HFFc6 (cell line): ENCODE results near the gene CHST11. TPM values are rescaled to one million over a fixed set of nuclear protein-coding genes. Genes with fewer than 3 reads are reported as not detected.

Experiments
- DNase-seq: peaks from one replicate; pipeline ENCODE4 v3.0.0-alpha.2; 2018
- H3K27ac Mint-ChIP-seq: 2 replicates; pipeline ENCODE4 v1.8.0; 2020; ENCODE audit warnings: mild to moderate bottlenecking, mixed read lengths
- H3K27me3 Mint-ChIP-seq: 2 replicates; pipeline ENCODE4 v1.8.0; 2021; ENCODE audit warnings: mild to moderate bottlenecking, moderate library complexity, mixed read lengths; ENCODE audit not compliant: insufficient read depth
- H3K36me3 Mint-ChIP-seq: 2 replicates; pipeline ENCODE4 v1.8.0; 2021; ENCODE audit warnings: low read depth, mixed read lengths
- H3K4me1 Mint-ChIP-seq: 2 replicates; pipeline ENCODE4 v1.8.0; 2020; ENCODE audit warnings: low read depth, mixed read lengths
- H3K4me3 Mint-ChIP-seq: 2 replicates; pipeline ENCODE4 v1.8.0; 2020; ENCODE audit warnings: mild to moderate bottlenecking, moderate library complexity, mixed read lengths
- H3K9me3 Mint-ChIP-seq: 2 replicates; pipeline ENCODE4 v1.8.0; 2020; ENCODE audit warnings: mild to moderate bottlenecking, mixed read lengths
- total RNA-seq, 6 experiments: library from RNA; stranded (reverse); fragmentation: NEBNext Ultra II Directional; extraction: Animal tissue kit (Norgen Biotek cat#: 25700); gene quantifications; 2 replicates in 1 of 6; 3 replicates in 5 of 6; pipeline ENCODE4 v1.2.3, GENCODE V29; 2021
- TF ChIP-seq, protein P1 (sequence below): fragments of 200-600 bp; sonication (generic); IDR thresholded peaks from 2 replicates; pipeline ENCODE4 v1.5.0; 2021; ENCODE audit warnings: antibody characterized with exemption, mild to moderate bottlenecking

The CHST11 gene
- total RNA-seq, 6 experiments from 2014 or later, result 2.4 to 4.3 (median 3.8) TPM

DNA sequence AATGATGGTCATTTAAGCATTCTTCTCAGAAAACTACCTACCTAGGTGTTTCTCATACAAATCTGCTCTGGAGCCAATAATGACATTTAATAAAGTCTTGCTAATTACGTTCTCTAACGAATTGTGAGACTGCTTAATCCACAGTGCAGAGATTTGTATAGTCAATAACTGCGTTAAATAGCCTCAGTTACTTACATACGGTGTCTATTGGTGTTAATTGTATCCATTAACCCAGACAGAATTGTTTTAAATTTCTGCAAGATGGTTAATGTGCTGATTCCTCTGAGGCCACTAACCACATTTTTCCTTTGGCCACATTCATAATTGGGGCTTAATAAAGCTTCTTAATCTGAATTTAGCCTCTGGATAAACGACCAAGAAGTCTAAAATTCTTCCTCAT, 329.6 kb downstream of the CHST11 start:
- Mint-ChIP-seq H3K36me3 (peaks cover 2% of the 10 kb centered on the region; the same call in 1 of the 2 replicates), H3K4me3 (no peak overlapping the region), H3K9me3 (no peaks in the 10 kb centered on the region), H3K27me3 (peaks cover 5% of the 10 kb centered on the region), H3K27ac (no peak overlapping the region), H3K4me1 (no peaks in the 10 kb centered on the region)
- TF ChIP-seq, protein P1, sequence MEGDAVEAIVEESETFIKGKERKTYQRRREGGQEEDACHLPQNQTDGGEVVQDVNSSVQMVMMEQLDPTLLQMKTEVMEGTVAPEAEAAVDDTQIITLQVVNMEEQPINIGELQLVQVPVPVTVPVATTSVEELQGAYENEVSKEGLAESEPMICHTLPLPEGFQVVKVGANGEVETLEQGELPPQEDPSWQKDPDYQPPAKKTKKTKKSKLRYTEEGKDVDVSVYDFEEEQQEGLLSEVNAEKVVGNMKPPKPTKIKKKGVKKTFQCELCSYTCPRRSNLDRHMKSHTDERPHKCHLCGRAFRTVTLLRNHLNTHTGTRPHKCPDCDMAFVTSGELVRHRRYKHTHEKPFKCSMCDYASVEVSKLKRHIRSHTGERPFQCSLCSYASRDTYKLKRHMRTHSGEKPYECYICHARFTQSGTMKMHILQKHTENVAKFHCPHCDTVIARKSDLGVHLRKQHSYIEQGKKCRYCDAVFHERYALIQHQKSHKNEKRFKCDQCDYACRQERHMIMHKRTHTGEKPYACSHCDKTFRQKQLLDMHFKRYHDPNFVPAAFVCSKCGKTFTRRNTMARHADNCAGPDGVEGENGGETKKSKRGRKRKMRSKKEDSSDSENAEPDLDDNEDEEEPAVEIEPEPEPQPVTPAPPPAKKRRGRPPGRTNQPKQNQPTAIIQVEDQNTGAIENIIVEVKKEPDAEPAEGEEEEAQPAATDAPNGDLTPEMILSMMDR, result no peak
- DNase-seq, result no peak

DNA sequence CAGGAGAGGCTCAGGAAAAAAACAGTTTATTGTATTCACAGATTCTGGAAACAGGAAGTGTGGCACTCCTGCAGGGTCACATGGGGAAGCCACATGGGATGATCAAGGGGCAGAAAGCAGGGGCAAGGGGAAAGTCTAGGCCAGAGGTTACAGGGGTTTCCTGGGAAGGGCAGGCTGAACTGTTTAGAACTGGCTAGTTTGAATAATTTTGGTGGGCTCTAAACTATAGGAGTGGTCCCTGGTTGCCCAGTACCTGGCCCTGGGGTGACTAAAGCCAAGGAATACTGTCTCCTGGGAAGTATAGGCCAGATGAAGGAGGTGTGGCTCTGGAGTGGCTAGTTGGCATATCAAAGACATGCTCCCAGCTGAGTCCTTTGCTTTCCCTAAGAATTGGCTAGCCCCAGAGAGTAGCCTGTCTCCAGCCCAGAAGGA, 332.1 kb downstream of the CHST11 start:
- H3K27ac Mint-ChIP-seq, result no peak overlapping the region
- no peak overlapping the region for H3K4me3 Mint-ChIP-seq
- H3K27me3 Mint-ChIP-seq, result no peaks in the 10 kb centered on the region; the same call in none of the 2 replicates
- TF ChIP-seq, protein P1, result no peak
- no peaks in the 10 kb centered on the region for H3K36me3 Mint-ChIP-seq
- peaks cover 13% of the 10 kb centered on the region for H3K4me1 Mint-ChIP-seq
- DNase-seq, result no peak
- no peaks in the 10 kb centered on the region for H3K9me3 Mint-ChIP-seq

DNA sequence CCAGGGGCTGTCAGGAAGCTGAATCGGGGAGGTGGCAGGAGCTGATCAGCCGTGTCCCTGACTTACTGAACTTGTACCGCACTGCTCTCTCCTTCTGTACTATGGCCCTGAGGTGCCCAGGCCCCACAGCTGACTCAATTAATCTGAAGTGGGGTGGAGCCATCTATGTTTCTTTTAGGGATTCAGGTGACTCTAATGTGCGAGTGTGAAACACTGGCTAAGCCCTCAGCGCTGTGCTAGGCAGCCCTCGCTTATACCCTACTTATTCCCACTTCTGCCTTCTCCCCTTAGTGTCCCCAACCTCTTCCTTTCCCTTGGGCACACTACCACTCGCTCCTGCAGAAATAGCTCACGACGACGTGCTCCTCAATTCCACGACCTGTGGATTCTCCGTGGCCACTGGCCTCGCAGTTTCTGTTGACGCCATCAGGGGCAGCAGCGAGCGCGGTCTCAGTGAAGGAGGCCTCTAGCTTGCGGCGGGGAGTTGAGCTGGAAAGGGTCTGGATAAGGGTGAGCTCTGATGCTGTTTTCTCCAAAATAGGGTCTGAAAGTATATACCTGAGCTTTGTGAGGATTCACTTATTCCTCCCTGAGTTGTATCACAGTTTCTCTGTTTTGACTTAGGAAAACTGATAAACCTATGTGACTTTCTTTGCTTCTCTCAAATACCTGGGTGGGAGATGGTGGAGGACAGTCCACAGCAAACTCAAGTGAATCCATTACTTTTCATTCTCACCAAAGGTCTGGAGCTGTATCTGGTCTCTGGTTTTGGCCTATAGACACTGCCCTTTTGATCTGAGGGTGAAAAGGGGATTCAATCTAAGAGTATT, 333.8 kb downstream of the CHST11 start:
- DNase-seq, result no peak
- H3K27me3 Mint-ChIP-seq, result no peaks in the 10 kb centered on the region; the same call in 1 of the 2 replicates
- H3K4me1 Mint-ChIP-seq, result peaks cover 13% of the 10 kb centered on the region
- no peak overlapping the region for H3K27ac Mint-ChIP-seq
- no peaks in the 10 kb centered on the region for H3K9me3 Mint-ChIP-seq
- no peak overlapping the region for H3K4me3 Mint-ChIP-seq
- H3K36me3 Mint-ChIP-seq, result no peaks in the 10 kb centered on the region
- TF ChIP-seq, protein P1, result peak; percentile 71

DNA sequence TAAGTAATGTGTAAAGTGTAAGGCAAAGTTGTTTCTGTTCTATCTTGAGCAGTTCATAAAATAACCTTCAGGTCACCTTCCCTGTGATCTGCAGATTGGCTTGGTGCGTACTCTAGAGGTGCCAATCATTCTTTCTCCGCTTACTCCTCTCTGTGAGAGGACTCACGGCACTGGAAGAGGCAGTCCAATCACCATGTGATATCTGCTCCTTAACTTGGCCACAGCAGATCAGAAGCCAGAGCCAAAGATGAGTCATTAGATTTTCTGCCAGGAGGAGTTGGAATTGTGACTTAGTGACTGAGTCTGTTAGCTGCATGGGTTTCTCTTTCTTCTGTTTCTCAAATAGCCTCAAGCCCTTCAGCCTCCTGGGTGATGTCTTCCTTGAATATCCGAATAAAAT, 335.8 kb downstream of the CHST11 start:
- peaks cover 2% of the 10 kb centered on the region for H3K27me3 Mint-ChIP-seq
- H3K4me1 Mint-ChIP-seq, result peaks cover 13% of the 10 kb centered on the region
- TF ChIP-seq, protein P1, result no peak
- H3K9me3 Mint-ChIP-seq, result no peaks in the 10 kb centered on the region
- DNase-seq, result peak; percentile 86
- H3K27ac Mint-ChIP-seq, result 0 out of 2 replicates have a peak overlapping the region, but pooled peaks have one; percentile 4
- H3K36me3 Mint-ChIP-seq, result no peaks in the 10 kb centered on the region
- peak overlapping the region; percentile 47 for H3K4me3 Mint-ChIP-seq

DNA sequence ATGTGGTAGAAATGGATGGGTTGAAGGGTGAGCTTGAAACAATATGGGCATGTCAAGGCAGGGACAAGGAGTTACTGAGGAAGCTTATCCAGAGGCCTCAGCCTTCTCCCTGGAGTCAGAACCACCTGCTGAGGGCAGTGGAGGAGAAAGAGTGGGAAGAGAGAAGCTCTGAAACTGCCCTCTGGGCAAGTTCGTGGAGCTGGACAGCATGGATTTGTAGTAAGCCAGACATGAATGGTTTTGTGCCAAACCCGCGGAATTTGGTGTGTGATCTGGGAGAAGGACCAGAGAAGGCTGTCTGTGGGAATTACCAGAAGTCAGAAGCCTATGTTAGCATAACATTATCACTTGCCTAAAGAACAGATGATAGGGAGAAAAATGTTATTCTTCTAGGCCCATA, 336.5 kb downstream of the CHST11 start:
- Mint-ChIP-seq H3K27ac (no peak overlapping the region; the same call in 1 of the 2 replicates), H3K9me3 (no peaks in the 10 kb centered on the region), H3K4me3 (no peak overlapping the region; the same call in 1 of the 2 replicates), H3K4me1 (peaks cover 13% of the 10 kb centered on the region), H3K27me3 (peaks cover 2% of the 10 kb centered on the region), H3K36me3 (no peaks in the 10 kb centered on the region)
- TF ChIP-seq, protein P1, result no peak
- peak; percentile 16 for DNase-seq
